ENCODE data around the gene INKA2. TPM values are rescaled to one million over a fixed set of nuclear protein-coding genes. Genes with fewer than 3 reads are reported as not detected.

The INKA2 gene
- total and polyA plus RNA-seq, 7 donors = 1.2 to 5.4 (median 3.0) TPM

GRCh38 chr1:111734426-111734825, 4.8 kb downstream of the INKA2 start:
- peaks cover 0 to 62% (median 46%) of the 10 kb centered on the region in 4 donors for H3K4me1 ChIP-seq
- H3K36me3 ChIP-seq = peaks cover 0 to 5% (median 0%) of the 10 kb centered on the region in 4 donors
- no peak overlapping the region for H3K4me3 ChIP-seq
- intact Hi-C loops (cut with DNase I) = no loop called here
- no peak for DNase-seq
- WGBS, 2 donors = 92 to 98% methylated on average over 3 of the region's 3 CpGs
- TF ChIP-seq CTCF (IDR thresholded peaks at IDR 0.05) (no peak), POLR2A (IDR thresholded peaks at IDR 0.05) (no peak), POLR2AphosphoS5 (IDR thresholded peaks at IDR 0.05) (no peak), EP300 (IDR thresholded peaks at IDR 0.05) (no peak)
- H3K27ac ChIP-seq = peak overlapping the region in 3 of 4 donors; percentile 6 to 77 (median 50)
- H3K27me3 ChIP-seq = no peaks in the 10 kb centered on the region
- no peaks in the 10 kb centered on the region for H3K9me3 ChIP-seq

DNA sequence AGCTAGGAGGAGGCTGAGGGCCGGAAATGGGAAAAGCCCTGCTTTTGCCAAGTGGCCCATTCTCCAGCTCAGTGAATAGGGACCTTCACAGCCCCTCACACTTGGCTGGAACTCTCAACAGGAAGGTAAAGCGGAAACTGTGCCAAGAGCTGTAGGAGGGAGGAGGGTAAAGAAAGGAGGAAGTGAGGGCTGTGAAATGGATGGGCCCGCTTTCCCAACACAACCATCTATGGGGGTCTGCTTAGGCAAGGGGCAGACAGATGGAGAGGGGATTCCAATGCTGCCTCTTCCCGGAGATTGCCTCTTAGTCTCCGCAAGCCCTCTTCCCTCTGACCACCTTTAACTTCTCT, 5.2 kb downstream of the INKA2 start:
- TF ChIP-seq POLR2AphosphoS5 (IDR thresholded peaks at IDR 0.05) (no peak), POLR2A (IDR thresholded peaks at IDR 0.05) (no peak), CTCF (IDR thresholded peaks at IDR 0.05) (no peak), EP300 (IDR thresholded peaks at IDR 0.05) (no peak)
- Histone ChIP-seq H3K4me3 (no peak overlapping the region), H3K36me3 (peaks cover 0 to 5% (median 0%) of the 10 kb centered on the region in 4 donors), H3K27me3 (no peaks in the 10 kb centered on the region), H3K9me3 (no peaks in the 10 kb centered on the region), H3K27ac (peak overlapping the region; percentile 6 to 77 (median 50)), H3K4me1 (peaks cover 0 to 61% (median 46%) of the 10 kb centered on the region in 4 donors)
- WGBS, 2 donors = 84 to 91% methylated on average over 5 of the region's 5 CpGs
- intact Hi-C loops (cut with DNase I) = no loop called here
- DNase-seq = no peak

- Histone ChIP-seq H3K4me3 (no peak overlapping the region), H3K36me3 (peaks cover 0 to 5% (median 0%) of the 10 kb centered on the region in 4 donors), H3K4me1 (peaks cover 0 to 55% (median 43%) of the 10 kb centered on the region in 4 donors), H3K27ac (peak overlapping the region in 3 of 4 donors; percentile 49 to 77 (median 50)), H3K27me3 (no peaks in the 10 kb centered on the region), H3K9me3 (no peaks in the 10 kb centered on the region)
- DNase-seq = no peak
- 49 to 57% methylated on average over 9 of the region's 9 CpGs for WGBS, 2 donors
- TF ChIP-seq CTCF (IDR thresholded peaks at IDR 0.05) (no peak), POLR2AphosphoS5 (IDR thresholded peaks at IDR 0.05) (peak in 2 of 4 donors; percentile 21 to 31), EP300 (IDR thresholded peaks at IDR 0.05) (no peak)
- intact Hi-C loops (cut with DNase I) = no loop called here
Measured at GRCh38 chr1:111733183-111733991, 5.8 kb downstream of the INKA2 start.

GRCh38 chr1:111732718-111733117, 6.5 kb downstream of the INKA2 start:
- Histone ChIP-seq H3K27ac (peak overlapping the region in 2 of 4 donors; percentile 50 to 77), H3K4me1 (peaks cover 0 to 48% (median 36%) of the 10 kb centered on the region in 4 donors), H3K9me3 (no peaks in the 10 kb centered on the region)

More at GRCh38 chr1:111732718-111733117, 6.5 kb downstream of the INKA2 start:
- no peaks in the 10 kb centered on the region for H3K27me3 ChIP-seq
- no peak for DNase-seq
- intact Hi-C loops (cut with DNase I) = no loop called here
- TF ChIP-seq POLR2A (IDR thresholded peaks at IDR 0.05) (no peak), EP300 (IDR thresholded peaks at IDR 0.05) (no peak), POLR2AphosphoS5 (IDR thresholded peaks at IDR 0.05) (no peak), CTCF (IDR thresholded peaks at IDR 0.05) (no peak)
- H3K4me3 ChIP-seq = no peak overlapping the region
- H3K36me3 ChIP-seq = peaks cover 0 to 5% (median 0%) of the 10 kb centered on the region in 4 donors
- 93 to 94% methylated on average over 7 of the region's 7 CpGs for WGBS, 2 donors
